Measurements from ENCODE around the gene ZNF775.
"Not testable (repeated sequence)": the region's sequence is repeated elsewhere in the genome, so short reads cannot be mapped to it uniquely, and the experiment has no call there.

Gene ZNF775

DNA sequence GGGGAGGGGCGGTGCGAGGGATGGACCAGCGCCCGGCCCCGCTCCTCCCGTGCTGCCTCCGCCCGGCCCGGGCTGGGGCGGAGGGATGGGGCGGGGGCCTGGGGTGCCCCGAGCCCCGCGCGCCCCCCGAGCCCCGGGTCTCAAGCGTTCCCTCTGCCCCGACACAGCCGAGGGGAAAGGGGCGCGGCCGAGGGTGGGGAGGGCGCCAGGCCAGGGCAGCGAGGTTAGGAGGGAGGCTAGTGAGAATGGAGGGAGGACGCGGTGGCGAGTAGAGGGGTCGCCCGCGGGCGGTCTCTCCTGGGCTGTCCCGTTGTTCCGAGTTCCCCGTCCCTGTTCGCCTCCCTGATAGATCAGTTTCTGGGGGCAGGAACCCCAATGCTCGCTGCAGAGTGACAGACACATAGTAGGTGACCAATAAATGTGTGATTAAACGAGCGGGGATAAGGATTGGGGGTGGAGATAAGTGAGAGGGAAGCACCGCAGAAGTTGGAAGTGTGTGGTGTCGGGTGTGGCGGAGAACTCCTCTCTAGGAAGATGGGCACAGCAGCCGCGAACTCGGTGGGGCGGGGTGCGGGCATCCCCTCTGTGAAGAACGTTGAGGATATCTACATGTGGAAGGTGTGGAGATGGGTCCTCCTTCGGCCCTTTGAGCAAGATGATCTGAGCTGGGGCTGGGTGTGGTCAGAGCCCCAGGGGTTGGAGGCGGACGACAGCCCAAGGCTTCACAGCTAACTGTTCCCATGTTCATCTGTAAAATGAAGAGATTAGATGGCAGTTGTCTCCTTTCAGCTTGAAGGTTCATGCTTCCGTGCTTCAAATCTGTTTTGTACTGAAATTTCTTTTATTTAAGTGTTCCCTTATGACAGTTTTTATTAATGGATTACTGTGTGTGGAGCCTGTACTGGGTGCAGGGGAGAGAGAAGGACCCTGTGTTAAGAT is 580 bp downstream of the ZNF775 start:
- peak overlapping the region; percentile 70 for H3K27ac ChIP-seq (ENCODE audit: low read length)
- H3K9me3 ChIP-seq (ENCODE audit: control insufficient read depth, low read depth, low read length): no peaks in the 10 kb centered on the region
- peak overlapping the region; percentile 77 for H3K9ac ChIP-seq (ENCODE audit: low read length)
- peak overlapping the region; percentile 79 for H3K4me3 ChIP-seq (ENCODE audit: low read length)
- no peaks in the 10 kb centered on the region for H3K27me3 ChIP-seq (ENCODE audit: control insufficient read depth, insufficient read depth, low read length)
- H3K36me3 ChIP-seq (ENCODE audit: control insufficient read depth, low read depth, low read length): peaks cover 2% of the 10 kb centered on the region
- peaks cover 52% of the 10 kb centered on the region for H3K4me1 ChIP-seq (ENCODE audit: control insufficient read depth, low read depth, low read length)

- Histone ChIP-seq H3K9me3 (ENCODE audit: control insufficient read depth, low read depth, low read length) (no peaks in the 10 kb centered on the region), H3K9ac (ENCODE audit: low read length) (peak overlapping the region; percentile 77), H3K27me3 (ENCODE audit: control insufficient read depth, insufficient read depth, low read length) (no peaks in the 10 kb centered on the region), H3K36me3 (ENCODE audit: control insufficient read depth, low read depth, low read length) (peaks cover 4% of the 10 kb centered on the region), H3K4me1 (ENCODE audit: control insufficient read depth, low read depth, low read length) (peaks cover 60% of the 10 kb centered on the region), H3K27ac (ENCODE audit: low read length) (no peak overlapping the region), H3K4me3 (ENCODE audit: low read length) (peak overlapping the region; percentile 79)
Observed at GRCh38 chr7:150380463-150380862, 1.3 kb downstream of the ZNF775 start.

GRCh38 chr7:150381096-150381495 is 2.0 kb downstream of the ZNF775 start:
- Histone ChIP-seq H3K9ac (ENCODE audit: low read length) (no peak overlapping the region), H3K4me1 (ENCODE audit: control insufficient read depth, low read depth, low read length) (peaks cover 62% of the 10 kb centered on the region), H3K9me3 (ENCODE audit: control insufficient read depth, low read depth, low read length) (no peaks in the 10 kb centered on the region), H3K27ac (ENCODE audit: low read length) (no peak overlapping the region), H3K4me3 (ENCODE audit: low read length) (peak overlapping the region; percentile 79), H3K27me3 (ENCODE audit: control insufficient read depth, insufficient read depth, low read length) (no peaks in the 10 kb centered on the region), H3K36me3 (ENCODE audit: control insufficient read depth, low read depth, low read length) (peaks cover 8% of the 10 kb centered on the region)

GRCh38 chr7:150381785-150382122 is 2.6 kb downstream of the ZNF775 start:
- Histone ChIP-seq H3K27ac (ENCODE audit: low read length) (no peak overlapping the region), H3K9ac (ENCODE audit: low read length) (no peak overlapping the region), H3K27me3 (ENCODE audit: control insufficient read depth, insufficient read depth, low read length) (no peaks in the 10 kb centered on the region), H3K9me3 (ENCODE audit: control insufficient read depth, low read depth, low read length) (no peaks in the 10 kb centered on the region), H3K36me3 (ENCODE audit: control insufficient read depth, low read depth, low read length) (peaks cover 8% of the 10 kb centered on the region), H3K4me3 (ENCODE audit: low read length) (no peak overlapping the region), H3K4me1 (ENCODE audit: control insufficient read depth, low read depth, low read length) (peaks cover 69% of the 10 kb centered on the region)

- Histone ChIP-seq H3K9me3 (ENCODE audit: control insufficient read depth, low read depth, low read length) (no peaks in the 10 kb centered on the region), H3K9ac (ENCODE audit: low read length) (no peak overlapping the region), H3K4me1 (ENCODE audit: control insufficient read depth, low read depth, low read length) (peaks cover 64% of the 10 kb centered on the region), H3K27me3 (ENCODE audit: control insufficient read depth, insufficient read depth, low read length) (no peaks in the 10 kb centered on the region), H3K36me3 (ENCODE audit: control insufficient read depth, low read depth, low read length) (peaks cover 8% of the 10 kb centered on the region), H3K27ac (ENCODE audit: low read length) (peak overlapping the region; percentile 33), H3K4me3 (ENCODE audit: low read length) (no peak overlapping the region)
Observed at GRCh38 chr7:150382123-150382843, 3.2 kb downstream of the ZNF775 start.

GRCh38 chr7:150382844-150383225 is 3.7 kb downstream of the ZNF775 start:
- peaks cover 8% of the 10 kb centered on the region for H3K36me3 ChIP-seq (ENCODE audit: control insufficient read depth, low read depth, low read length)
- peaks cover 59% of the 10 kb centered on the region for H3K4me1 ChIP-seq (ENCODE audit: control insufficient read depth, low read depth, low read length)
- peak overlapping the region; percentile 38 for H3K9ac ChIP-seq (ENCODE audit: low read length)
- H3K27me3 ChIP-seq (ENCODE audit: control insufficient read depth, insufficient read depth, low read length): no peaks in the 10 kb centered on the region
- peak overlapping the region; percentile 41 for H3K4me3 ChIP-seq (ENCODE audit: low read length)
- H3K9me3 ChIP-seq (ENCODE audit: control insufficient read depth, low read depth, low read length): no peaks in the 10 kb centered on the region
- peak overlapping the region; percentile 76 for H3K27ac ChIP-seq (ENCODE audit: low read length)

DNA sequence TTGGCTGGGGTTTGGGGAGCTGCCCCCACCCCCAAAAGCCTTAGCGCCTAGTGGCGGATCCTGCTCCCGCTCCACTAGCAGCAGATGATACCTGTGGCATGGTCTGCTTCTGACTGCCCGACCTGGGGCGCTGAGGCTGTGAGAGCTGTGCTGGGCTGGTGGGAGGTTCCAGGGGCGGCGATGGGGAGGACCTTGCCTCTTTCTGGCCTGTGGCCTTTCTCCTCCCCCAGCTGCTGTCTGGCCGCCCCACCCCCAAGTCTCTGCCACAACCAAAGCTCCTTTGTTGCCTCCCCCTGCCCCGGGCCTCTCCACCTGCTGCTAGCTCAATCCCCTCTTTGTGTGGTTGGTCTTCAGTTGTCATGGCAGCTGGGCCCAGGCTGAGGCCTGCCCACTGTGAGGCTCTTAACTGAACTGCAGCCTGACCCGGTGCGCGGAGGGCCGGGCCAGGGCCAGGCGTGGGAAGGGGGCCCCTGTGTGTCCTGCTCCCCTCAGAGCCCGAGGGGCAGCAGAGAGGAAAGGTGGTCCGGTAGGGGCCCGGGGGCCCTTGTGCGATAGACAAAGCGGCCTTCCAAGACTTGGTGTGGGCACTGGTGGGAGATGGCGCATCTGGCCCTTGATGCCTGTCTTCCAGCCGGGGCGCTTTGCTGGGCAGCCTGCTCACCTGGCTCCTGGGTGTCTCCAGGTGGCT is 4.7 kb downstream of the ZNF775 start:
- Histone ChIP-seq H3K9me3 (ENCODE audit: control insufficient read depth, low read depth, low read length) (no peaks in the 10 kb centered on the region), H3K4me3 (ENCODE audit: low read length) (peak overlapping the region; percentile 44), H3K36me3 (ENCODE audit: control insufficient read depth, low read depth, low read length) (peaks cover 12% of the 10 kb centered on the region), H3K9ac (ENCODE audit: low read length) (peak overlapping the region; percentile 78), H3K4me1 (ENCODE audit: control insufficient read depth, low read depth, low read length) (peaks cover 61% of the 10 kb centered on the region), H3K27me3 (ENCODE audit: control insufficient read depth, insufficient read depth, low read length) (no peaks in the 10 kb centered on the region), H3K27ac (ENCODE audit: low read length) (peak overlapping the region; percentile 94)

DNA sequence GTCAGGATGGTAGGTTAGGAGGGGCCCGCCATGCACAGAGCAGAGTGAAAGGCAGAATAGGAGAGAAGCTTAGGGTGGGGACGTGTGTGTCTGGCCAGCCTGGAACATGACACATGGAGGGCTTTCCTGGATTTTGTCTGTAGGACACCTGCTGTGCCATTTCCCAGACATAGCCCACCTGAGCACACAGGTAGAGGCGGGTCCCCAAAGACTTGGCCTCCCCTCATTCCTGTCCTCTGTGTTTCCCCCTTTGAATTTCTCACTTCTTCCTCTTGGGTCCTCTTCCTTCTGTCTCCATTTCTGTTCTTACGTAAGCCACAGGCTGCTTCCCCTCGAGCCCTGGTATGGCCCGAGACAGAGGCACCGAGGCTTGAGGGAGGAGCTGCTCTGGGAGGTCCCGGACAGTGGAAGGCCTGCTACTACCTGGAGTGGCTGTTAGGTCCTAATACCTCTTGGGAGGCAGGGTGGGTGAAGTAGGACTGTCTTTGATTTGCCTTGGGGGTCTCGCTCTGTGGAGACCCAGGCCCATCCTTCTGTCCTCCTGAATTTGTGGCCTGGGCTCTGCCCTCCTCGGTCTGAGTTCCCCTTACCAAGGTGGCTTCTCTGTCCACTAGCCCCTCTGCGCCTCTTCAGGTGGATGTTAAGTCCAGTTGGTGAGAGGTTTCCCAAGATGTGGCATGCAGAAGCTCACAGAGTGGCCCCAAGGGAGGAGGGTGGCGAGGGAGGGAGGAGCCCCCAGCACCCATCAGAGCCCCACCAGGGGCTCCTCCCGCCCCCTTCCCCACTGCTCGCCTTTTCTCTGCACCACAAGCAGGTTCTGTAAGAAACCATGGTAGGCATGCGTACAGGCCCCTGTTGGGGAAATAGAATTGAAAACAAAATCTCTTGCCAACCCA is 5.5 kb downstream of the ZNF775 start:
- H3K36me3 ChIP-seq (ENCODE audit: control insufficient read depth, low read depth, low read length): peaks cover 19% of the 10 kb centered on the region
- peaks cover 61% of the 10 kb centered on the region for H3K4me1 ChIP-seq (ENCODE audit: control insufficient read depth, low read depth, low read length)
- peak overlapping the region; percentile 94 for H3K27ac ChIP-seq (ENCODE audit: low read length)
- H3K9me3 ChIP-seq (ENCODE audit: control insufficient read depth, low read depth, low read length): no peaks in the 10 kb centered on the region
- no peaks in the 10 kb centered on the region for H3K27me3 ChIP-seq (ENCODE audit: control insufficient read depth, insufficient read depth, low read length)
- H3K4me3 ChIP-seq (ENCODE audit: low read length): peak overlapping the region; percentile 44
- H3K9ac ChIP-seq (ENCODE audit: low read length): peak overlapping the region; percentile 78

- no peaks in the 10 kb centered on the region for H3K9me3 ChIP-seq (ENCODE audit: control insufficient read depth, low read depth, low read length)
- no peaks in the 10 kb centered on the region for H3K27me3 ChIP-seq (ENCODE audit: control insufficient read depth, insufficient read depth, low read length)
- H3K36me3 ChIP-seq (ENCODE audit: control insufficient read depth, low read depth, low read length): peaks cover 23% of the 10 kb centered on the region
- no peak overlapping the region for H3K9ac ChIP-seq (ENCODE audit: low read length)
- H3K4me1 ChIP-seq (ENCODE audit: control insufficient read depth, low read depth, low read length): peaks cover 57% of the 10 kb centered on the region
- H3K27ac ChIP-seq (ENCODE audit: low read length): peak overlapping the region; percentile 21
- H3K4me3 ChIP-seq (ENCODE audit: low read length): no peak overlapping the region
Observed at GRCh38 chr7:150385302-150385723, 6.2 kb downstream of the ZNF775 start.

DNA sequence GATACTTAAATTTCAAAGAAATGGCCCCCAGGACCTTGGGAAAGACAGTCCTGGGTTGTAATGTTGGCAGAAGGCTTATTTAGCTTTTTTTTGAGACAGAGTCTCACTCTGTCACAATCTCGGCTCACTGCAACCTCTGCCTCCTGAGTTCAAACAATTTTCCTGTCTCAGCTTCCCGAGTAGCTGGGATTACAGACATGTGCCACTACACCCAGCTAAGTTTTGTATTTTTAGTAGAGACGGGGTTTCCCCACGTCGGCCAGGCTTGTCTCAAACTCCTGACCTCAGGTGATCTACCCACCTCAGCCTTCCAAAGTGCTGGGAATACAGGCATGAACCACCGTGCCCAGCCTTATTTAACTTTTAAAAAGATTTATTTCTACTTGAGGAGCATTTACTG is 6.8 kb downstream of the ZNF775 start:
- Histone ChIP-seq H3K27ac (ENCODE audit: low read length) (peak overlapping the region; percentile 21), H3K4me1 (ENCODE audit: control insufficient read depth, low read depth, low read length) (peaks cover 51% of the 10 kb centered on the region), H3K36me3 (ENCODE audit: control insufficient read depth, low read depth, low read length) (peaks cover 29% of the 10 kb centered on the region)
- not testable (repeated sequence) for H3K27me3 ChIP-seq (ENCODE audit: control insufficient read depth, insufficient read depth, low read length); H3K4me3 ChIP-seq (ENCODE audit: low read length); H3K9me3 ChIP-seq (ENCODE audit: control insufficient read depth, low read depth, low read length); H3K9ac ChIP-seq (ENCODE audit: low read length)

All from iPS-18a (cell line).